H9 (cell line): ENCODE data around the gene ASB16. TPM values are rescaled to one million over a fixed set of nuclear protein-coding genes. Genes with fewer than 3 reads are reported as not detected.

ENCODE experiments used
- DNase-seq: peaks from one replicate; pipeline ENCODE4 v3.0.0-alpha.2; 2017
- H2AFZ ChIP-seq: one replicate; pipeline ENCODE4 v1.6.1; 2013; ENCODE audit warnings: mild to moderate bottlenecking, low read length, control low read depth, moderate library complexity
- H2AK5ac ChIP-seq: 2 replicates; pipeline ENCODE4 v1.6.1; 2013; ENCODE audit warnings: low read length, control low read depth, mixed read lengths; ENCODE audit not compliant: insufficient read length
- H2BK120ac ChIP-seq: one replicate; pipeline ENCODE4 v1.6.1; 2013; ENCODE audit warnings: low read depth, mild to moderate bottlenecking, low read length, control low read depth, inconsistent platforms; ENCODE audit not compliant: poor library complexity, severe bottlenecking
- H2BK12ac ChIP-seq: 2 replicates; pipeline ENCODE4 v1.6.1; 2013; ENCODE audit warnings: low read length, control low read depth, mixed read lengths, low read depth; ENCODE audit not compliant: insufficient read length
- H2BK15ac ChIP-seq: 2 replicates; pipeline ENCODE4 v1.6.1; 2013; ENCODE audit warnings: low read depth, low read length, control low read depth
- H2BK20ac ChIP-seq: one replicate; pipeline ENCODE4 v1.6.1; 2013; ENCODE audit warnings: low read depth, mild to moderate bottlenecking, low read length, control low read depth, inconsistent platforms; ENCODE audit not compliant: poor library complexity, severe bottlenecking
- H2BK5ac ChIP-seq: 2 replicates; pipeline ENCODE4 v1.6.1; 2013; ENCODE audit warnings: low read length, control low read depth, mixed read lengths; ENCODE audit not compliant: insufficient read length
- H3K14ac ChIP-seq: 2 replicates; pipeline ENCODE4 v1.6.1; 2013; ENCODE audit warnings: low read length, control low read depth; ENCODE audit not compliant: insufficient read depth
- H3K18ac ChIP-seq: 2 replicates; pipeline ENCODE4 v1.6.1; 2013; ENCODE audit warnings: low read depth, mild to moderate bottlenecking, mixed read lengths, low read length, control low read depth; ENCODE audit not compliant: insufficient read length
- H3K23ac ChIP-seq: 2 replicates; pipeline ENCODE4 v1.6.1; 2013; ENCODE audit warnings: low read length, control low read depth, mixed read lengths, low read depth; ENCODE audit not compliant: insufficient read length
- H3K23me2 ChIP-seq: 2 replicates; pipeline ENCODE4 v1.6.1; 2013; ENCODE audit warnings: low read depth, mild to moderate bottlenecking, mixed read lengths, low read length, control low read depth; ENCODE audit not compliant: insufficient read length, poor library complexity, severe bottlenecking
- H3K27ac ChIP-seq: 2 replicates; pipeline ENCODE4 v1.5.1; 2013; ENCODE audit warnings: low read length, control low read depth, mixed read lengths, low read depth; ENCODE audit not compliant: insufficient read length
- H3K27me3 ChIP-seq: 2 replicates; pipeline ENCODE4 v1.6.1; 2013; ENCODE audit warnings: low read length, control low read depth, inconsistent platforms; ENCODE audit not compliant: insufficient read depth
- H3K4ac ChIP-seq: 2 replicates; pipeline ENCODE4 v1.6.1; 2013; ENCODE audit warnings: low read depth, mild to moderate bottlenecking, control low read depth, inconsistent platforms, low read length, moderate library complexity
- H3K4me1 ChIP-seq: 2 replicates; pipeline ENCODE4 v1.6.1; 2013; ENCODE audit warnings: low read length, control low read depth, inconsistent platforms; ENCODE audit not compliant: insufficient read depth
- H3K4me2 ChIP-seq: 2 replicates; pipeline ENCODE4 v1.6.1; 2013; ENCODE audit warnings: low read length, control low read depth, mixed read lengths; ENCODE audit not compliant: insufficient read length, insufficient read depth
- H3K56ac ChIP-seq: 2 replicates; pipeline ENCODE4 v1.6.1; 2013; ENCODE audit warnings: low read depth, mild to moderate bottlenecking, mixed read lengths, low read length, control low read depth; ENCODE audit not compliant: insufficient read length
- H3K79me1 ChIP-seq: 2 replicates; pipeline ENCODE4 v1.6.1; 2013; ENCODE audit warnings: low read depth, mild to moderate bottlenecking, moderate library complexity, low read length, control low read depth, inconsistent platforms; ENCODE audit not compliant: insufficient read depth, poor library complexity, severe bottlenecking
- H3K79me2 ChIP-seq: 2 replicates; pipeline ENCODE4 v1.6.1; 2013; ENCODE audit warnings: low read length, control low read depth, inconsistent platforms; ENCODE audit not compliant: insufficient read depth
- H3K9ac ChIP-seq: 2 replicates; pipeline ENCODE4 v1.6.1; 2013; ENCODE audit warnings: low read length, control low read depth, mixed read lengths; ENCODE audit not compliant: insufficient read length; ENCODE audit errors: extremely low read depth
- H3K9me3 ChIP-seq: one replicate; pipeline ENCODE4 v1.6.1; 2013; ENCODE audit warnings: low read depth, low read length, inconsistent platforms; ENCODE audit not compliant: control insufficient read depth
- H3T11ph ChIP-seq: one replicate; pipeline ENCODE4 v1.6.1; 2013; ENCODE audit warnings: mild to moderate bottlenecking, low read length, control low read depth, inconsistent platforms
- H4K20me1 ChIP-seq: one replicate; pipeline ENCODE4 v1.6.1; 2013; ENCODE audit not compliant: control insufficient read depth, insufficient read length, insufficient read depth
- H4K5ac ChIP-seq: 2 replicates; pipeline ENCODE4 v1.6.1; 2013; ENCODE audit warnings: low read depth, mild to moderate bottlenecking, mixed read lengths, low read length, control low read depth; ENCODE audit not compliant: insufficient read length
- H4K8ac ChIP-seq: replicated peaks from 2 replicates; pipeline ENCODE4 v1.6.1; 2013; ENCODE audit warnings: low read length, control low read depth, mixed read lengths, low read depth; ENCODE audit not compliant: insufficient read length
- H4K91ac ChIP-seq: 2 replicates; pipeline ENCODE4 v1.6.1; 2013; ENCODE audit warnings: low read depth, mild to moderate bottlenecking, moderate library complexity, mixed read lengths, low read length, control low read depth; ENCODE audit not compliant: insufficient read length
- H3K27ac Mint-ChIP-seq, 3 experiments: 2 replicates in 2 of 3; 3 replicates in 1 of 3; pipeline ENCODE4 v1.8.0; 2020 to 2021; ENCODE audit warnings: mixed read lengths in 3 of 3, mild to moderate bottlenecking in 1 of 3, moderate library complexity in 1 of 3
- H3K27me3 Mint-ChIP-seq: 2 replicates; pipeline ENCODE4 v1.8.0; 2021; ENCODE audit warnings: low read depth, mild to moderate bottlenecking, moderate library complexity, mixed read lengths
- H3K36me3 Mint-ChIP-seq, 3 experiments: 2 replicates in 2 of 3; 3 replicates in 1 of 3; pipeline ENCODE4 v1.8.0; 2020 to 2021; ENCODE audit warnings: low read depth in 3 of 3, mixed read lengths in 3 of 3; ENCODE audit not compliant: insufficient read depth in 1 of 3
- H3K4me1 Mint-ChIP-seq, 2 experiments: 2 replicates each; pipeline ENCODE4 v1.8.0; 2020; ENCODE audit warnings: mixed read lengths in 2 of 2
- H3K4me3 Mint-ChIP-seq, 2 experiments: 2 replicates in 1 of 2; 3 replicates in 1 of 2; pipeline ENCODE4 v1.8.0; 2020 to 2021; ENCODE audit warnings: mild to moderate bottlenecking in 2 of 2, mixed read lengths in 2 of 2, moderate library complexity in 1 of 2
- H3K9me3 Mint-ChIP-seq, 2 experiments: 2 replicates in 1 of 2; 3 replicates in 1 of 2; pipeline ENCODE4 v1.8.0; 2020; ENCODE audit warnings: mild to moderate bottlenecking in 2 of 2, mixed read lengths in 2 of 2, moderate library complexity in 1 of 2
- CTCF ChIP-seq: fragments of 200-600 bp; sonication (generic); conservative IDR thresholded peaks from 3 replicates; pipeline ENCODE4 v1.8.0; 2021; ENCODE audit warnings: antibody characterized with exemption, mild to moderate bottlenecking
- WGBS: extraction: QIAGEN DNeasy Blood & Tissue Kit; methylation state at CpG from one replicate; pipeline ENCODE4 v1.1.7; 2013; ENCODE audit warnings: missing lambda C conversion rate, low lambda C conversion rate, mixed read lengths; ENCODE audit not compliant: insufficient read length; ENCODE audit errors: extremely low coverage; 5-methylcytosine and 5-hydroxymethylcytosine counted together
- total RNA-seq: library from RNA; stranded (reverse); gene quantifications from 2 replicates; pipeline ENCODE4 v1.2.1, GENCODE V29; 2021

ASB16 gene
- total RNA-seq, 1 experiment from 2014 or later = 0.90 TPM

- Mint-ChIP-seq H3K27me3 (no peaks in the 10 kb centered on the region), H3K4me1 (peaks cover 12 to 29% of the 10 kb centered on the region in 2 experiments), H3K27ac (peak overlapping the region in 2 of 3 experiments; percentile 65 to 85; a peak in 4 of 7 replicates), H3K36me3 (peaks cover 36 to 86% (median 80%) of the 10 kb centered on the region in 3 experiments), H3K9me3 (no peaks in the 10 kb centered on the region), H3K4me3 (peak overlapping the region in 1 of 2 experiments; percentile 6; a peak in 1 of 5 replicates)
- Histone ChIP-seq H3K4me2 (no peak overlapping the region), H3K4ac (no peak overlapping the region), H3K23ac (no peak overlapping the region), H4K8ac (no peak overlapping the region), H2BK120ac (no peak overlapping the region), H3K4me1 (0 out of 2 replicates have a peak, but pooled peaks cover 4% of the 10 kb centered on the region), H3K14ac (no peak overlapping the region), H3T11ph (no peak overlapping the region), H2BK15ac (no peak overlapping the region), H3K9me3 (no peaks in the 10 kb centered on the region), H4K20me1 (no peaks in the 10 kb centered on the region), H2BK20ac (no peak overlapping the region), H3K9ac (no peak overlapping the region), H3K18ac (no peak overlapping the region), H4K91ac (no peak overlapping the region), H2AFZ (no peak overlapping the region), H2BK5ac (no peak overlapping the region), H4K5ac (no peak overlapping the region), H2AK5ac (no peak overlapping the region), H2BK12ac (no peak overlapping the region), H3K27me3 (no peaks in the 10 kb centered on the region), H3K56ac (no peak overlapping the region), H3K23me2 (peaks cover 6% of the 10 kb centered on the region), H3K79me2 (peaks cover 6% of the 10 kb centered on the region; the same call in 1 of the 2 replicates), H3K79me1 (peaks cover 6% of the 10 kb centered on the region), H3K27ac (no peak overlapping the region)
- WGBS = no CpG with 5 or more reads among the region's 15 CpGs
- DNase-seq = no peak
- TF ChIP-seq CTCF = no peak
These were observed 43.1 kb downstream of the ASB16 start for GRCh38 chr17:44213403-44214229.
